GM21576 (cell line): Measurements from ENCODE around the gene NOS1AP.
"Not testable (repeated sequence)": the region's sequence is repeated elsewhere in the genome, so short reads cannot be mapped to it uniquely, and the experiment has no call there.

ENCODE experiments used
- ATAC-seq: cut with Tn5 transposase; IDR thresholded peaks from one replicate; pipeline ENCODE4 v1.9.1; 2021; ENCODE audit warnings: mild to moderate bottlenecking, moderate library complexity; ENCODE audit not compliant: unreplicated experiment

The NOS1AP gene

DNA sequence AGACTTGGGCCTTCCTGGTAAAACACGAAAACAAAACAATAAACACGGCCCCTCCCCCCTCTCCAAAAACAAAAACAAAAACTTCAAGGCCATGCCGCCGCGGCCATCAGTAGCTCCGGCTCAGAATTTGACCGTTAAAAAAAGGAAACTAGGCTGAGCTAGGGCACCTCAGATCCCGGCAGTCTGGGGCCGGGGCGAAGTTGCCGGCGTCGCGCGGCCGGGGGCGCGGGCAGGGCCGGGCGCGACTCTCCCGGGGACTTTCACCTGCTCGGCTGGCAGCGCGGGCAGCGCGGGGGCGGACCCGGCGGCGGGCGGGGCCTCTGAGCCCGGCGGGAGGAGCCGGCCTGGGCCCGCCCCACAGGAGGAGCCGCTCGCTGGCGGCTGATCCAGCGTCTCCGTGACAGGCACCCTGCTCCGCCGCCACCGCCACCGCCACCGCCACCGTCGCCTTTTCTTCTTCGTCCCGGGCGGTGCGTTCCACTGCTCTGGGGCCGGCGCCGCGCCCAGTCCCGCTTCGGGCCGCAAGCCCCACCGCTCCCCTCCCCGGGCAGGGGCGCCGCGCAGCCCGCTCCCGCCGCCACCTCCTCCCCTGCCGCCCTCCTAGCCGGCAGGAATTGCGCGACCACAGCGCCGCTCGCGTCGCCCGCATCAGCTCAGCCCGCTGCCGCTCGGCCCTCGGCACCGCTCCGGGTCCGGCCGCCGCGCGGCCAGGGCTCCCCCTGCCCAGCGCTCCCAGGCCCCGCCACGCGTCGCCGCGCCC, at the start of gene NOS1AP:
Gene NOS1AP, plus strand, starts transcription at position 358 of the 760 bp plus-strand sequence. CDS start 487 bp downstream, outside the sequence.
- peak; percentile 95 for ATAC-seq

- ATAC-seq, result no peak
Observed at GRCh38 chr1:162020150-162020549, 49.3 kb upstream of the NOS1AP start.

- no peak for ATAC-seq
Observed at GRCh38 chr1:162021124-162021523, 48.4 kb upstream of the NOS1AP start.

DNA sequence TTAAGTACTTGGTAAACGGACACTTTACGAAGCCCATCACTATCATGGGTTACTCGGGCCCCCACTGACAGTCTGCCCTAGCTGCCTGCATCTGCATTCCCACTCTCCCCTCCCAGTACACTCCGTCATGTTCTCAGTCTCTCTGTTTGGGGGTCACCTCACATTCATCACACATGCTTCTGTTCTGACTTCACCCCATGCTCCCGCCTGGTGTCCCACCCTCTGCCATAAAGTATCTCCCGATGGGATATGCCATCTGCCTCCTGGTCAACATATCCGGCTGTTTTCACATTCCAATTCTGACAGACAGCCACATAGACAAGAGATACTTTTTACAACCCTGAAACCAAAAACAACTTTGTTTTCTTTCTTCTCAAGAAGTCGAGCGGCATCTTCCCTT, 46.9 kb upstream of the NOS1AP start:
- no peak for ATAC-seq

DNA sequence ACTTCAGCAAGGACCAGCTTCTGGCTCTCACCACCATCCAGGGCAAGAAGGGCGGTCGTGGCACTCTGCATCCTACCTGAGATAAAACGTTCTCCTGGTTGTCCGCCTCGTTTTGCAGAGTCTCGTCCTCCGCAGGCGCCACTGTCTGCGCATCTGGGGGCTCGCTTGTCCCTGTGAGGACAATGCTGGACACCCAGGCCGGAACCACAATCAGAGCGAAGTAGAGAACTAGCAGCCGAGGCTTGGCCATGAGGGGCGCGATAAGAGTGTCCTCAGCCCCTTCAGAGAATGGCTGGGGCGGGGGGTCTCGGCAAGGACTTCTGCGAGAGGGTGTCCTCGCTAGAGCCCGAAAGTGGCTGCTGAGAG, 46.3 kb upstream of the NOS1AP start:
- no peak for ATAC-seq

GRCh38 chr1:162023547-162024501, 45.7 kb upstream of the NOS1AP start, which contains the start of gene OLFML2B:
OLFML2B (minus strand) TSS chr1:162023869; CDS start chr1:162023430, 439 bp downstream.
- ATAC-seq, result no peak

GRCh38 chr1:162025541-162025940, 44.0 kb upstream of the NOS1AP start:
- ATAC-seq, result no peak

- ATAC-seq, result no peak
Observed at GRCh38 chr1:162026881-162027280, 42.6 kb upstream of the NOS1AP start.

DNA sequence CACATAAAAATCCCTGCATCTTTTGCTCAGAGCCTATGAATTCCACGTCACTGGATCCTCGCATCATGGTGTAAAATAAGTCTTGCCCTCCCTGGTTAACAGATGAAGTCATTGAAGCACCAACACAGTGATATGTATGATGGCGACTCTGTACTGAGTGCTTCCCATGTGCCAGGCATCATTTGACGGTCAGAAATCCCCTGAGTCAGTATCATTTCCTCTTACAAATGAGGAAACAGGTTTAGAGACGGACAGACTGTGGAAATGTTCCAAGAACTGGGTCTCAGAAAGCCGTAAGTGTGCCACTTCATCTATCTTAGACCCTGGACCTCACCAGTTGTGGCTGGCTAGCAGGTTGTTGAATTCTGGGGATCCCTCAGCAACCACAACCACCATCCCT, 40.8 kb upstream of the NOS1AP start:
- ATAC-seq, result no peak

GRCh38 chr1:162029157-162029556, 40.3 kb upstream of the NOS1AP start:
- no peak for ATAC-seq

DNA sequence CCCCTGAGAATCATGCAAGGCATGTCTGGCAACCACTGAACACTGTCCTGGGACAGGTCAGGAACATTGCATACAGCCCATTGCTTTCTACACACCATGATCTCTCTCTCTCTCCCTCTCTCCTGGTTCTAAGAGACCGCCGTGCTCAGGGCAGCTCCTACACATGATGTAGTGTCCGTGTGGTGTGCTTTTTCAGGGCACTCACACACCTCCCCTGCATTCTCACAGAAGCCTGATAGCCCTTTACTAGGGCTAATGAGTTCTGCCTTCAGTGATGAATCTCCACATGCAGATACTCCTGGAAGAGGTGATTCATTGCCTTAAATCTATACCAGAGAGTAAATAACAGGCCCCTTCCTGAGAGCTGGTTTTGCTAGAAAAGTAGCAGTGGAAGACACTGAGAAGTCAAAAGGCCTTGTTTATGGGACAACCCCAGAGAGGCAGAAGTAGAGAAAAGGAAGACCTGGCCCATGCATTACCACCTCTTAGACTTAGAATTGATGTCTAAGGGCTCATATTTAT, 38.7 kb upstream of the NOS1AP start:
- ATAC-seq, result no peak

GRCh38 chr1:162033428-162033827, 36.1 kb upstream of the NOS1AP start:
- no peak for ATAC-seq

- no peak for ATAC-seq
Observed at GRCh38 chr1:162035241-162035640, 34.2 kb upstream of the NOS1AP start.

DNA sequence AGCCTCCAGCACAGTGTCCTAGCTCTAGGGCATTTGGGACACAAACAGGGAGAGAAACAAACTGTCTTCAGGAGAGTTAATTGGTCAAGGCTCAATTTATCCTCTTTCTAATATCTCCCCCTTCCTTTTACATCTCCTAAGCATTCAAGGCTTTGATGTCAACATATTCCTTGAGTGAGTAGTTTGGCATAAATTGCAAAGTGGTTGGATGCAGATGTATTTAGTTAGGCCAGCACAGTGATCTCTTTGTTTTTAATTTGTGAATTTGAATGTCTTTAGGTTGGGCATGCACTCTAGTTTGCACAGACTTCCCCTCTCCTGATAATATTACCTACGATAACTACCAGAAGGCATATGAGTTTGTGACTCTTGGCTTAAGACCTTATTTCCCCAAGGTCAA, 33.3 kb upstream of the NOS1AP start:
- no peak for ATAC-seq

- no peak for ATAC-seq
Observed at GRCh38 chr1:162038624-162039023, 30.9 kb upstream of the NOS1AP start.

DNA sequence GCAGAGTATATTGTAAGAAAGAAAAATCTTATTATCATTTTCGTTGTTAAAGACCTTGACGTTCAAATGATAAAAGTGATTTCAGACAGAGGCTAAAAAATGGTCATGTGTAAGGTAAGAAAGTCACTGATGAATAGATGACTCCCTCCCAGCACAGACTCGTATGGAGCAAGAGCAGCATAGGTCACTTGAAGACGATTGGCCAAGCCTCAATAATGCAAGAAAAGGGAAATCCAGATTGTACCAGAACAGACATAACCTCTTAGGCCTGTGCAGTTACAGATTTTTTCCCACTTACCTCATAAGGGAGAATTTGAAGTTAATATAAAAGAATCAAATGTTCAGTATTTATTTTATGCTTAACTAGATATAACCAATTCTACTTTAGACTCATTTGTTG, 29.5 kb upstream of the NOS1AP start:
- no peak for ATAC-seq

- ATAC-seq, result no peak
Observed at GRCh38 chr1:162040657-162041056, 28.8 kb upstream of the NOS1AP start.

DNA sequence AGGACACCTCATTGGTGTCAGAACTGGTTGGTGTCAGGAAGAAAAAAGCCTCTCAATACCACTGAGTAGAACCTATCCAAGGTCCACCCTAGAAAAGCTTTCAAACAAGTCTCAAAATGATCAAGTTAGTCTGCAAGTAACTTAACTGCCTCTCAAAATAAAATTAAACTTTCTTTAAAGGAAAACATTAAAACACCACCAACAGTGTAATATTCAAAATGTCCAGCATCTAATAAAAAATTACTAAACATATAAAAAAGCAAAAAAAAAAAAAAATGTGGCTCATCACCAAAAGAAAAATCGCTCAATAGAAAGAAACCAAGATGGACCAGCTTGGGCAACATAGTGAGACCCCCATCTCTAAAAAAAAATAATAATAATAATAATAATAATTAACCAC, 27.1 kb upstream of the NOS1AP start:
- ATAC-seq, result no peak

DNA sequence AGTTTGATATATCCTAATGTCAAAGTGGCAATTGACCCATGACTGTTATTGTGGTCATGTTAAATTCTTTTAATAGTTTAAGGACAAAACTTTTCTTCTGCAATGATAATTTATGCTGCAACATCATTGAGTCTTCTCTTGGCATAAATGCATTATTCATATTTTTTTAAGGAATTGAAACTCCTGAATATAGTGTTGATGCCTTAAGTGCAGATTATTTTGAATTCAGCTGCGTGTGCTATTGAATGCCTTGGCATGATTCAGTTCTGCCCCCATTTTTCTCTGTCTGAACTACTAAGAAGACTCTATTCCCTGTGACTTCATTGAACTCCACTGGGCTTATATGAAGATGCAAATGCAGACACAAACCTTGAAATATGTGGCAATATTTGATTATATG, 22.6 kb upstream of the NOS1AP start:
- ATAC-seq, result no peak

- not testable (repeated sequence) for ATAC-seq
Observed at GRCh38 chr1:162053949-162054348, 15.5 kb upstream of the NOS1AP start.

DNA sequence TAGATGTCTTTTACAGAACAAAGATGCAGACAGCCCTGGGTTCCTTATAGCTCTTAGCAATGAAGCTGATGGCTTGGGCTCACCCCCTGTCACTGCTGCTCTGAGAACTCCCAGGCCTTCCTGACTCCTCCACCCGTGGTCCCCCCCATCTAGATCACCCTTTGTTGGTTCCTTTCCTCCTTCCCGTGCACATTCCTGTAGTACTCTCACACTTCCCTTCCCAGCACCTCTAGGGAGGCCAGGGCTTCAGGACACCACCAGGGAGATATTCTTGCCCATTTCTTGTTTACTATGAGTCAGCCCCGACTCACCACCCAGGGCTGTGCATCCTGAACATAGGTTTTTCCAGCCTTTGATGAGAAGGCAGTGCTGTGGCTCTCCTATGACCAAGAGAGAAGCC, 14.4 kb upstream of the NOS1AP start:
- ATAC-seq, result no peak

DNA sequence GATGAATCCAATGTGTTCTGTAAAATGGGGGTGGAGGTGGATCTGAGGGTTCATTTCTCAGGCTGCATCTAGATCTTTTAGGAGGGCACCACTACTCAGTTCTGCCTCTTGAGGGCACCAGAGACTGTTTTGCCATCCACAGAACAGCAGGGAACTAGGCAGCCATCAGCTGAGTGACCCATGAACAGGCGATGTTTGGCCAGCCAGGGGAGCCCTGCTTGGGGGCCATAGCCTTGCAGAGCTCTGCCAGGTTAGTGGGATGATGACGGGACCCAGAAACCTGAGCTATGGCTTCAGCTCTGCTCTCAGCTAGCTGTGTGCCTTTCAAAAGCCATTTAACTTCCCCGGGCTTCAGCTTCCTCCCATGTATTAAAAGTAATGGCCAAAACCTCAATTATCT, 13.4 kb upstream of the NOS1AP start:
- ATAC-seq, result no peak
